ENCODE data around the gene MDM4.
"Not testable (repeated sequence)": the region's sequence is repeated elsewhere in the genome, so short reads cannot be mapped to it uniquely, and the experiment has no call there.

Gene MDM4

DNA sequence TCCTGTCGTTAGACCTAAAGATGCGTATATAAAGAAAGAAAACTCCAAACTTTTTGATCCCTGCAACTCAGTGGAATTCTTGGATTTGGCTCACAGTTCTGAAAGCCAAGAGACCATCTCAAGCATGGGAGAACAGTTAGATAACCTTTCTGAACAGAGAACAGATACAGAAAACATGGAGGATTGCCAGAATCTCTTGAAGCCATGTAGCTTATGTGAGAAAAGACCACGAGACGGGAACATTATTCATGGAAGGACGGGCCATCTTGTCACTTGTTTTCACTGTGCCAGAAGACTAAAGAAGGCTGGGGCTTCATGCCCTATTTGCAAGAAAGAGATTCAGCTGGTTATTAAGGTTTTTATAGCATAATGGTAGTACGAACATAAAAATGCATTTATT lies 33.1 kb downstream of the MDM4 start:
- Histone ChIP-seq H3K36me3 (ENCODE audit: control insufficient read depth in 1 of 2, insufficient read depth in 2 of 2, low read length in 2 of 2) (peaks cover 67 to 68% of the 10 kb centered on the region in 2 donors), H3K4me3 (ENCODE audit: low read depth in 1 of 2, low read length in 2 of 2) (no peak overlapping the region), H3K9me3 (ENCODE audit: control insufficient read depth in 1 of 2, low read length in 2 of 2) (no peaks in the 10 kb centered on the region), H3K4me1 (ENCODE audit: control insufficient read depth in 1 of 2, insufficient read depth in 2 of 2, low read length in 2 of 2) (no peaks in the 10 kb centered on the region), H3K27me3 (ENCODE audit: low read depth, low read length) (no peaks in the 10 kb centered on the region), H3K27ac (ENCODE audit: low read length) (no peak overlapping the region)

DNA sequence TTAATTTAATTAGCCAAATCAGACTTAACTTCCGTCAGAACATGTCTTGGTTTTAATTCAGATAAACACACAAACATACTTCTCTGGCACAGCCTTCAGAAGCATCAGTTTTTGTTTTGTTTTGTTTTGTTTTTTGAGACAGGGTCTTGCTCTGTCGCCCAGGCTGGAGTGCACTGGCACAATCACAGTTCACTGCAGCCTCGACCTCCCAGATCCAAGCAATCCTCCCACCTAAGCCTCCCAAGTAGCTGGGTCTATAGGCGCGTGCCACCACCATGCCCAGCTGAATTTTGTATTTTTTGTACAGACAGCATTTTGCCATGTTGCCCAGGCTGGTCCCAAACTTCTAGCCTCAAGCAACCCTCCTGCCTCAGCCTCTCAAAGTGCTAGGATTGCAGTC lies 34.7 kb downstream of the MDM4 start:
- no peak overlapping the region for H3K27ac ChIP-seq (ENCODE audit: low read length)
- no peak overlapping the region for H3K4me3 ChIP-seq (ENCODE audit: low read depth in 1 of 2, low read length in 2 of 2)
- no peaks in the 10 kb centered on the region for H3K9me3 ChIP-seq (ENCODE audit: control insufficient read depth in 1 of 2, low read length in 2 of 2)
- peaks cover 56 to 63% of the 10 kb centered on the region in 2 donors for H3K36me3 ChIP-seq (ENCODE audit: control insufficient read depth in 1 of 2, insufficient read depth in 2 of 2, low read length in 2 of 2)
- no peaks in the 10 kb centered on the region for H3K4me1 ChIP-seq (ENCODE audit: control insufficient read depth in 1 of 2, insufficient read depth in 2 of 2, low read length in 2 of 2)
- no peaks in the 10 kb centered on the region for H3K27me3 ChIP-seq (ENCODE audit: low read depth, low read length)

DNA sequence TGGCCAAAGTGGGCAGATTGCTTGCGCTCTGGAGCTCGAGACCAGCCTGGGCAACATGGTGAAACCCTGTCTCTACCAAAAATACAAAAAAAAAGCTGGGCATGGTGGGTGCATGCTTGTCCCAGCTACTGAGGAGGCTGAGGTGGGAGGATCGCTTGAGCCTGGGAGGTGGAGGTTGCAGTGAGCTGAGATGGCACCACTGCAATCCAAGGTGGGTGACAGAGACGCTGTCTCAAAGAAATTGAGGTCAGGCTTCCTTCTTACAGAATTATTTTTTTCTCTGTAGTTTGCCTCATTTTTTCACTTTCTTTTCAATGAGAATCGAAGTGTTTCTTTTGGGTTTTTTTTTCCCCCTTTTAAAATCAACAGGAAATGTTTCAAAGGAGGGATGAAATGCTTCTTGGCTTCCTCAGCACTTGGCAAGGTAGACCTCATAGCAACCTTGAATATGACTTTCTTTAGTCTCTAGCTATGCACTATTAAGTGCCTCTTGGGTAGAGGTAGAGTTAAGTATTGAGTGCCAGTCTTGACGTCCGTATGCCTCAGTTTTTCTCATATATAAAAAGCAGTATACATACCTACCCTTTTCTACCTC lies 40.3 kb downstream of the MDM4 start:
- no peaks in the 10 kb centered on the region for H3K27me3 ChIP-seq (ENCODE audit: low read depth, low read length)
- peaks cover 9 to 12% of the 10 kb centered on the region in 2 donors for H3K36me3 ChIP-seq (ENCODE audit: control insufficient read depth in 1 of 2, insufficient read depth in 2 of 2, low read length in 2 of 2)

DNA sequence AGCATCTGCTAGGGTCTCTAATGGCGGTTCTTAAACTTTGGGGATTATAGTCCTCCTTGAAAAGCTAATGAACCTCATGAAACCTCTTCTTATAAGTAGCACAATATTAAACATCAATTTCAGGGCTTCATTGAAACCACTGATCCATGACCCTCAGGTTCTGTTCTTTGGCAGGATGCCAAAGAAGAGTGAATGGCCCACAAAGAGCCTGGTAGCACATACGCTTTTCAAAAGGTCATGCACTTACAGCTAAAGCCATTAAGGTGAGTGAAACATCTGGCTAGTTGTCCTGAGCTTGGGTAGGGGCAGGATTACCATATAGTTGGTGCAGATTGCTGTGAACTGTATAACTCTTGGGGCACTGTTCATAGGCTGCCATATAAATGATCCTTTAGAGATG lies 42.3 kb downstream of the MDM4 start:
- H3K27me3 ChIP-seq (ENCODE audit: low read depth, low read length): no peaks in the 10 kb centered on the region
- H3K27ac ChIP-seq (ENCODE audit: low read length): no peak overlapping the region
- H3K36me3 ChIP-seq (ENCODE audit: control insufficient read depth in 1 of 2, insufficient read depth in 2 of 2, low read length in 2 of 2): peaks cover 14 to 16% of the 10 kb centered on the region in 2 donors
- no peaks in the 10 kb centered on the region for H3K9me3 ChIP-seq (ENCODE audit: control insufficient read depth in 1 of 2, low read length in 2 of 2)
- no peak overlapping the region for H3K4me3 ChIP-seq (ENCODE audit: low read depth in 1 of 2, low read length in 2 of 2)
- no peaks in the 10 kb centered on the region for H3K4me1 ChIP-seq (ENCODE audit: control insufficient read depth in 1 of 2, insufficient read depth in 2 of 2, low read length in 2 of 2)

More for the DNA sequence above, 40.3 kb downstream of the MDM4 start:
- Histone ChIP-seq H3K9me3 (ENCODE audit: control insufficient read depth in 1 of 2, low read length in 2 of 2) (no peaks in the 10 kb centered on the region), H3K27ac (ENCODE audit: low read length) (no peak overlapping the region), H3K4me3 (ENCODE audit: low read depth in 1 of 2, low read length in 2 of 2) (no peak overlapping the region), H3K4me1 (ENCODE audit: control insufficient read depth in 1 of 2, insufficient read depth in 2 of 2, low read length in 2 of 2) (no peaks in the 10 kb centered on the region)

DNA sequence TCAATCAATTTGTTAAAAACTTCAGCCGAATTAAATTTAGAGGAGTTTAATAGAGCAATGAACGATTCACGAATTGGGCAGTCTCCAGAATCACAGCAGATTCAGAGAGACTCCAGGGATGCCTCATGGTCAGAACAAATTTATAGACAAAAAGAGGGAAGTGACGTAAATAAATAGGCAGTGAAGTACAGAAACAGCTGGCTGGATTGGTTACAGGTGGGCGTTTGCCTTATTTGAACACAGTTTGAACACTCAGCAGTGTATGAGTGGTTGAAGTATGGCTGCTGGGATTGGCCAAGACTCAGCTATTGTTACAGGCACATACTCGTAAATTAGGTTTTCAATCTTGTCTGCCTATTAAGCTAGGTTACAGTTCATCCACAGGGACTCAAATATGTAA lies 43.8 kb downstream of the MDM4 start:
- H3K27ac ChIP-seq (ENCODE audit: low read length); H3K27me3 ChIP-seq (ENCODE audit: low read depth, low read length); H3K4me1 ChIP-seq (ENCODE audit: control insufficient read depth in 1 of 2, insufficient read depth in 2 of 2, low read length in 2 of 2); H3K9me3 ChIP-seq (ENCODE audit: control insufficient read depth in 1 of 2, low read length in 2 of 2); H3K4me3 ChIP-seq (ENCODE audit: low read depth in 1 of 2, low read length in 2 of 2): not testable (repeated sequence)
- peaks cover 11 to 13% of the 10 kb centered on the region in 2 donors for H3K36me3 ChIP-seq (ENCODE audit: control insufficient read depth in 1 of 2, insufficient read depth in 2 of 2, low read length in 2 of 2)

DNA sequence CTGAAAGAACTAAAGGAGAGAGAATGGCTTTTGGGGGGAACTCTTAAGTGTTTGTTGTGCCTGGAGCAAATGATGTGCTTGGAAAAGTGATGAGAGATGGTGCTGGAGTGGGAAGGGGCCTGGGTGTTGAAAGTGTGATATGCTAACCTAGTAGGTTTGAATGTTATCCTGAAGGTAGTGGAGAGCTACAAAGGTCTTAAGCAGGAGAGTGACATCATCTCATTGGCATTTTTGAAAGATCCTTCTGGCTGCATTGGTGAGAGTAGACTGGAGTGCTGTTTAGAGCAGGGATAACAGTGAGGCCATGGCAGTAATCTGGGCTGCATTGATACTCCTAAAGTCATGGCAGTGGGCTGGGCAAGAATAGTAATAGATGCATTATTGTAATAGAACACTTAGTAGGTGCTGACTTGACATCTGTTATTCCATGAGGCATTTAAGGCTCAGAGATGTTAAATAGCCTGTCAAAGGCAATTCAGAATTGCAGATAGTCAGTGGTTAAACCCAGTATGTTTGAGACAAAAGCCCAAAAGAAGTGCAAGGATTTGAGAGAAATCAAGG lies 44.5 kb downstream of the MDM4 start:
- Histone ChIP-seq H3K27ac (ENCODE audit: low read length) (no peak overlapping the region), H3K4me1 (ENCODE audit: control insufficient read depth in 1 of 2, insufficient read depth in 2 of 2, low read length in 2 of 2) (no peaks in the 10 kb centered on the region), H3K27me3 (ENCODE audit: low read depth, low read length) (no peaks in the 10 kb centered on the region), H3K36me3 (ENCODE audit: control insufficient read depth in 1 of 2, insufficient read depth in 2 of 2, low read length in 2 of 2) (peaks cover 11 to 13% of the 10 kb centered on the region in 2 donors), H3K4me3 (ENCODE audit: low read depth in 1 of 2, low read length in 2 of 2) (no peak overlapping the region), H3K9me3 (ENCODE audit: control insufficient read depth in 1 of 2, low read length in 2 of 2) (no peaks in the 10 kb centered on the region)

DNA sequence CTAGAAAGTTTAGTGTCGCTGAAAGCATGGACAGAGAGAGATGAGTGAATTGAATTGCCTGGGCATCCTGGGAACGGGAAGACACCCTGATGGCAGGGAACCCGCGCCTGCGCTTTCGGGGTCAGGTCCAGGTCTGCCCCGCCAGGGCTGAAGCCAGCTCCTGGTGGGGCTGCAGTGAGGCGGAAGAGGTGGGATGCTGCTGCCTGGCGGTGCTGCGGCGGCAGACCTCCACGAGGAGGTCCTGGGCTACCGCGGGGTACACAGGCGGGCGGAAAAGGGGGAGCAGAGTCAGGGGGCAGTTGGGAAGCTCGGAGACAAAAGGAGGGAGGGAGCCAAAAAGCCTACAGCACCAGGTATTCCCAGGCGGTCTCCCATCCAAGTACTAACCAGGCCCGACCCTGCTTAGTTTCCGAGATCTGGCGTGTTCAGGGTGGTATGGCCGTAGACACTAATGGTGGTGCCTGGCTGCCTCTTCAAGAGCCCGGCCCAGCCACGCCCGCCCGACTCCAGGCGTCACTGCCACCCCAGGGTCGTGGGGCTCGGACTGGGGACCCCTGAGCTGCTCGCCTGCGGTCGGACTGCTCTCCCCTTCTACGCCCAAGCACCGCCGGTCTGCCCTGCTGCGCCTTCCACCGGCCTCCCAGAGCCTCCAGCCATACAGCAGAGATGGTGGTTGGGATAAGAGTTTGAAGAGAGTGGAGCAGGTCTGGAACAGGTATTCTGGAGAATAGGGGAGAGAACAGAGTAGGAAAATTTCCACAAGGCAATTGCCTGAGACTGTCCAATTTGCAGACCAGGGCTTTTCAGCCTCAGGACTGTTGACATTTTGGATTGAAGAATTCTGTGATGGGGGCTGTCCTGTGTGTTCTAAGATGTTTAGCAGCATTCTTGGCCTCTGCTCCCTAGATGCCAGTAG lies 46.1 kb downstream of the MDM4 start:
- Histone ChIP-seq H3K9me3 (ENCODE audit: control insufficient read depth in 1 of 2, low read length in 2 of 2) (no peaks in the 10 kb centered on the region), H3K36me3 (ENCODE audit: control insufficient read depth in 1 of 2, insufficient read depth in 2 of 2, low read length in 2 of 2) (peaks cover 11 to 13% of the 10 kb centered on the region in 2 donors), H3K27ac (ENCODE audit: low read length) (no peak overlapping the region), H3K4me3 (ENCODE audit: low read depth in 1 of 2, low read length in 2 of 2) (no peak overlapping the region), H3K27me3 (ENCODE audit: low read depth, low read length) (no peaks in the 10 kb centered on the region), H3K4me1 (ENCODE audit: control insufficient read depth in 1 of 2, insufficient read depth in 2 of 2, low read length in 2 of 2) (no peaks in the 10 kb centered on the region)

DNA sequence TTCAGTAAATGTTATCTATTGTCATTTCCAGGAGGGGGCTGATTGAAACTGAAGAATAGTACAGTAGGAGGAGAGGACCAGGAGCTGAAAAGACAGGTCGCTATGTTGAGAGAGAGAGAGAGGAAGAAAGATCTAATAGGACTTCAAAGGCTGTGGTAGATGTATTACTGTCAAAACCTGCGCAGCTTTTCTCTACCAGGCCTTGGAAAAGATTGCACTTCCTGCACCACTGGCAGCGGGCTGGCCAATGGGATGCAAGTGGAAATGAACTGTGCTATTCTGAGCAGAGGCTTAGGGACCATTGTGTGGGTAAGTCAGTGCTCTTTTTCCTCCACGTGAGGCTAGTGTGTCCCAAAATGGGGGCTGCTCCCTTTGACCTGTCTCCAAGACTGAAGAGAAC lies 47.1 kb downstream of the MDM4 start:
- Histone ChIP-seq H3K4me3 (ENCODE audit: low read depth in 1 of 2, low read length in 2 of 2) (no peak overlapping the region), H3K9me3 (ENCODE audit: control insufficient read depth in 1 of 2, low read length in 2 of 2) (no peaks in the 10 kb centered on the region), H3K27ac (ENCODE audit: low read length) (no peak overlapping the region), H3K36me3 (ENCODE audit: control insufficient read depth in 1 of 2, insufficient read depth in 2 of 2, low read length in 2 of 2) (peaks cover 11 to 13% of the 10 kb centered on the region in 2 donors), H3K27me3 (ENCODE audit: low read depth, low read length) (no peaks in the 10 kb centered on the region), H3K4me1 (ENCODE audit: control insufficient read depth in 1 of 2, insufficient read depth in 2 of 2, low read length in 2 of 2) (no peaks in the 10 kb centered on the region)

DNA sequence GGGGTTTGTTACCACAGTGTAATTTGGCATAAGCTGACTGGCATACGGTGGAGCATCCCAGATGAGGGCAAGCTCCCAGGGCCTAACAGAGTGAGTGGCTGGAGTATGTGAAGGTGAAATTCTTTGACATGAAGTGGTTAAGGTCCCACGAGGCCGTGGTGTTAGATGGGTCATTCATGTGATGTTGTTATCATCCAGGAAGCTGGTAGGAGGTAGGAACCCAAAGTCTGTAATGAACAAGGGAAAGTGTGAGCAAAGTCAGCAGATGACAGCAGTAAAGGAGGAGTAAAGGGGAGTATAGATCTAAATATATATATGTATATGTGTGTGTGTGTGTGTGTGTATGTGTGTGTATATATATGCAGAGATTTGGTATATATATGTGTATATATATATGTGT lies 47.6 kb downstream of the MDM4 start:
- H3K27me3 ChIP-seq (ENCODE audit: low read depth, low read length): no peaks in the 10 kb centered on the region
- no peaks in the 10 kb centered on the region for H3K9me3 ChIP-seq (ENCODE audit: control insufficient read depth in 1 of 2, low read length in 2 of 2)
- H3K4me3 ChIP-seq (ENCODE audit: low read depth in 1 of 2, low read length in 2 of 2): no peak overlapping the region
- H3K27ac ChIP-seq (ENCODE audit: low read length): no peak overlapping the region
- peaks cover 11 to 13% of the 10 kb centered on the region in 2 donors for H3K36me3 ChIP-seq (ENCODE audit: control insufficient read depth in 1 of 2, insufficient read depth in 2 of 2, low read length in 2 of 2)
- H3K4me1 ChIP-seq (ENCODE audit: control insufficient read depth in 1 of 2, insufficient read depth in 2 of 2, low read length in 2 of 2): no peaks in the 10 kb centered on the region

DNA sequence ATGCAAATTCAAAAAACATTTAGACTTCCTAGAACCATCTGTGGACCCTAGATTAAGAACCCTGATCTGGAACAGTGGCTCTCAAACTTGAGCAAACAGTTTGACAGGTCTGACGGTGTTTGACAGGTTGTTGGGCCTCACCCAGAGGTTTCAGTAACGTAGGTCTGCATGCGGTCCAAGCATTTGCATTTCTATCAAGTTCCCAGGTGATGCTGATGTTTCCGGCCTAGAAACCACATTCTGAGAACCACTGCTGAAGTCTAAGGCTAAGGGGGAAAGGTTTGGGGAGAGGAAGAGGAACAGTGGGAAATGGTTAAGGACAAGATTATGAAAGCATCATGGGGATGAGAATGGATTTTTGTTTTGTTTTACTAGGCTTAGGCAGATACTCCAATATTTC lies 48.6 kb downstream of the MDM4 start:
- Histone ChIP-seq H3K4me1 (ENCODE audit: control insufficient read depth in 1 of 2, insufficient read depth in 2 of 2, low read length in 2 of 2) (no peaks in the 10 kb centered on the region), H3K4me3 (ENCODE audit: low read depth in 1 of 2, low read length in 2 of 2) (no peak overlapping the region), H3K36me3 (ENCODE audit: control insufficient read depth in 1 of 2, insufficient read depth in 2 of 2, low read length in 2 of 2) (peaks cover 11 to 13% of the 10 kb centered on the region in 2 donors), H3K27me3 (ENCODE audit: low read depth, low read length) (no peaks in the 10 kb centered on the region), H3K27ac (ENCODE audit: low read length) (no peak overlapping the region), H3K9me3 (ENCODE audit: control insufficient read depth in 1 of 2, low read length in 2 of 2) (no peaks in the 10 kb centered on the region)
